Testis (tissue), 3 donors: ENCODE measurements around the gene MNT. TPM values are rescaled to one million over a fixed set of nuclear protein-coding genes. Genes with fewer than 3 reads are reported as not detected.

Experiments used
- DNase-seq: peaks from one replicate; pipeline ENCODE4 v3.0.0-alpha.2; 2019
- H3K27ac ChIP-seq, 2 donors: fragments of 200-600 bp; sonication (generic); one replicate each; pipeline ENCODE4 v1.5.1; 2019
- H3K27me3 ChIP-seq: fragments of 200-600 bp; sonication (generic); one replicate; pipeline ENCODE4 v1.5.1; 2019
- H3K36me3 ChIP-seq: fragments of 200-600 bp; sonication (generic); one replicate; pipeline ENCODE4 v1.5.1; 2017; ENCODE audit warnings: low read depth; ENCODE audit errors: missing control alignments
- H3K4me1 ChIP-seq: fragments of 200-600 bp; sonication (generic); one replicate; pipeline ENCODE4 v1.5.1; 2019
- H3K4me3 ChIP-seq, 2 donors: fragments of 200-600 bp; sonication (generic); one replicate each; pipeline ENCODE4 v1.5.1; 2017 to 2019
- H3K9me3 ChIP-seq: fragments of 200-600 bp; sonication (generic); one replicate; pipeline ENCODE4 v1.5.1; 2017
- POLR2A ChIP-seq: fragments of 450-650 bp; IDR thresholded peaks from one replicate; pipeline ENCODE4 v1.6.1; 2017; ENCODE audit warnings: antibody characterized with exemption, mild to moderate bottlenecking, moderate library complexity
- WGBS, 2 donors: methylation state at CpG; one replicate each; pipeline ENCODE4 v1.1.5; 2018; 5-methylcytosine and 5-hydroxymethylcytosine counted together
- intact Hi-C: fragments of 100-400 bp; cut with DNase I; formaldehyde crosslinking; loops from one replicate; pipeline ENCODE4 v1.15.1; 2023; ENCODE audit warnings: low total_unique reads
- polyA plus RNA-seq: library from polyadenylated mRNA; stranded (reverse); fragments of 350-450 nt; fragmentation: Illumina TruSeq; extraction: RNeasy Lipid Tissue Mini Kit (QIAGEN cat#74804); gene quantifications from one replicate; pipeline ENCODE4 v1.2.3, GENCODE V29; 2014; ENCODE audit warnings: low read depth, low replicate concordance; ENCODE audit not compliant: insufficient read depth
- total RNA-seq, 2 donors: library from RNA; depleted of rRNA; stranded (reverse); fragments of >200 nt; gene quantifications; one replicate each; pipeline ENCODE4 v1.2.3, GENCODE V29; 2016
- TF ChIP-seq, protein P1 (sequence below), 3 experiments: fragments of 450-650 bp in 2 of 3; fragments of 200-600 bp in 1 of 3; sonication (generic) in 1 of 3; IDR thresholded peaks; one replicate each; pipeline ENCODE4 v1.5.1; 2016 to 2019; ENCODE audit warnings: antibody characterized with exemption in 3 of 3, mild to moderate bottlenecking in 2 of 3, moderate library complexity in 1 of 3

MNT gene
- total and polyA plus RNA-seq, 3 donors from 2014 or later: 27.9 to 67.7 (median 46.3) TPM

DNA sequence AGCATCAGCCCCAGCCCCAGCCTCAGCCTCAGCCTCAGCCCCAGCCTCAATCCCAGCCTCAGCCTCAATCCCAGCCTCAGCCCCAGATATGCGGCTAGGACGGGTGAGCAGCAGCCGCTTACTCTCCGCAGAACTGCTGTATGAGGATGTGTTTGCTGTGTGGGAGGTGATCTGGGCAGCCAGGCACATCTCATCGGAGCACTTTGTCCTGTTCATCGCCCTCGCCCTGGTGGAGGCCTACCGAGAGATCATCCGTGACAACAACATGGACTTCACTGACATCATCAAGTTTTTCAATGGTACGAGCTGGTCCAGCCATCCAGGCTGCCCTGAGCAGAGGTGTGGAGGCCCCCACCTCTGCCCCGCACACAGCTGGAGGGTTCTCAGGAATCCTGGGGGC is 22.0 kb downstream of the MNT start:
- H3K9me3 ChIP-seq: no peaks in the 10 kb centered on the region
- TF ChIP-seq POLR2A: no peak
- TF ChIP-seq, protein P1, sequence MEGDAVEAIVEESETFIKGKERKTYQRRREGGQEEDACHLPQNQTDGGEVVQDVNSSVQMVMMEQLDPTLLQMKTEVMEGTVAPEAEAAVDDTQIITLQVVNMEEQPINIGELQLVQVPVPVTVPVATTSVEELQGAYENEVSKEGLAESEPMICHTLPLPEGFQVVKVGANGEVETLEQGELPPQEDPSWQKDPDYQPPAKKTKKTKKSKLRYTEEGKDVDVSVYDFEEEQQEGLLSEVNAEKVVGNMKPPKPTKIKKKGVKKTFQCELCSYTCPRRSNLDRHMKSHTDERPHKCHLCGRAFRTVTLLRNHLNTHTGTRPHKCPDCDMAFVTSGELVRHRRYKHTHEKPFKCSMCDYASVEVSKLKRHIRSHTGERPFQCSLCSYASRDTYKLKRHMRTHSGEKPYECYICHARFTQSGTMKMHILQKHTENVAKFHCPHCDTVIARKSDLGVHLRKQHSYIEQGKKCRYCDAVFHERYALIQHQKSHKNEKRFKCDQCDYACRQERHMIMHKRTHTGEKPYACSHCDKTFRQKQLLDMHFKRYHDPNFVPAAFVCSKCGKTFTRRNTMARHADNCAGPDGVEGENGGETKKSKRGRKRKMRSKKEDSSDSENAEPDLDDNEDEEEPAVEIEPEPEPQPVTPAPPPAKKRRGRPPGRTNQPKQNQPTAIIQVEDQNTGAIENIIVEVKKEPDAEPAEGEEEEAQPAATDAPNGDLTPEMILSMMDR (IDR thresholded peaks at IDR 0.05): no peak
- DNase-seq: no peak
- intact Hi-C loops: no loop called here
- peaks cover 5% of the 10 kb centered on the region for H3K4me1 ChIP-seq
- no peak overlapping the region for H3K4me3 ChIP-seq
- 61 to 78% methylated on average over 8 to 11 of the region's 11 CpGs for WGBS, 2 donors
- H3K27me3 ChIP-seq: no peaks in the 10 kb centered on the region
- no peak overlapping the region for H3K27ac ChIP-seq
- no peaks in the 10 kb centered on the region for H3K36me3 ChIP-seq

DNA sequence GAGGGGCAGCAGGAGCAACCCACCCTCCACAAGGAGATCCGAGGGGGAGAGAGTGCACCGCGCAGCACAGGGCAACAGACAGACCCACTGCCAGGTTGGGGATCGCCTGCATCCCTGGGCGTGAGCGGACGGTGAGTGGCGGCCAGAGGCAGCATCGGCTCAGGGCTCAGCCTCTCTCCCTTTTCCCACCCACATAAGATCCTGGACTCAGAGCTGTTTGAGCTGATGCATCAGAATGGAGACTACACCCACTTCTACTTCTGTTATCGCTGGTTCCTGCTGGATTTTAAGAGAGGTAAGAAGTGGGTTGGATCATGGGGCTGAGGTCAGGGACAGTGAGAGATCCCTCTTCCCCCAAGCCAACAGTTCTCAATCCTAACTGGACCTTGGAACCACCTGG is 23.2 kb downstream of the MNT start:
- H3K36me3 ChIP-seq: no peaks in the 10 kb centered on the region
- H3K9me3 ChIP-seq: no peaks in the 10 kb centered on the region
- no peak for DNase-seq
- H3K27ac ChIP-seq: no peak overlapping the region
- peaks cover under 1% of the 10 kb centered on the region for H3K4me1 ChIP-seq
- H3K4me3 ChIP-seq: no peak overlapping the region
- no peak for TF ChIP-seq POLR2A
- TF ChIP-seq, protein P1 (IDR thresholded peaks at IDR 0.05): no peak
- intact Hi-C loops: no loop called here
- 79 to 93% methylated on average over 9 to 10 of the region's 10 CpGs for WGBS, 2 donors
- no peaks in the 10 kb centered on the region for H3K27me3 ChIP-seq

DNA sequence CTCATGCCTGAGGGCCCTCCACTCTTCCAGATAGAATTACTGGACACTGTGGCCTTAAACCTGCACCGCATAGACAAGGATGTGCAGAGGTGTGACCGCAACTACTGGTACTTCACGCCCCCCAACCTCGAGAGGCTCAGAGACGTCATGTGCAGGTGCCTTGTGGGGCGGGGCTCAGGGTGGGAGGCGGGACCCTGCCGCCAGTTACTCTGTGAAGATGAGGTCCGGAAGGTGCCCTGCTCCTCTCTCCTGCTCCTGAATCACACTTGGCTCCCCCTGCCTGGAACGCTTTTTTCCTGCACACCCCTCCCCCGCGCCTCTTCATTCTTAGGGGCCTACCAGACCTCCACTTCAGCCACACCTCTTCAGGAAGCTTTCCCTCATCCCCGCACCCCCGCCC is 24.8 kb downstream of the MNT start:
- DNase-seq: no peak
- TF ChIP-seq, protein P1 (IDR thresholded peaks at IDR 0.05): no peak
- TF ChIP-seq POLR2A: no peak
- intact Hi-C loops: no loop called here
- Histone ChIP-seq H3K4me3 (no peak overlapping the region), H3K9me3 (no peaks in the 10 kb centered on the region), H3K27me3 (no peaks in the 10 kb centered on the region), H3K4me1 (no peaks in the 10 kb centered on the region), H3K27ac (no peak overlapping the region), H3K36me3 (no peaks in the 10 kb centered on the region)
- WGBS, 2 donors: 72% methylated on average over 14 of the region's 14 CpGs

DNA sequence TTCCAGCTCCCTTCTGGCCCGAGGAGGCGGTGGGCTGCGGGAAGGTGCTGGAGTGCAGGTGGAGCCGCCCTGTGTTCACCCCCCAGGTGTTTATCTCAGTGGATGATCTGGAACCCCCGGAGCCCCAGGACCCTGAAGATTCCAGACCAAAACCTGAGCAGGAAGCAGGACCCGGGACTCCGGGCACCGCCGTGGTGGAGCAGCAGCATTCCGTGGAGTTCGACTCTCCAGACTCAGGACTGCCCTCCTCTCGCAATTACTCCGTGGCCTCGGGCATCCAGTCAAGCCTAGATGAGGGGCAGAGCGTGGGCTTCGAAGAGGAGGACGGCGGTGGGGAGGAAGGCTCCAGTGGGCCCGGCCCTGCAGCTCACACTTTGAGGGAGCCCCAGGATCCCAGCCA is 25.5 kb downstream of the MNT start:
- H3K27ac ChIP-seq: no peak overlapping the region
- no peaks in the 10 kb centered on the region for H3K36me3 ChIP-seq
- no peaks in the 10 kb centered on the region for H3K27me3 ChIP-seq
- intact Hi-C loops: no loop called here
- 63 to 88% methylated on average over 4 to 19 of the region's 19 CpGs for WGBS, 2 donors
- no peaks in the 10 kb centered on the region for H3K4me1 ChIP-seq
- TF ChIP-seq, protein P1 (IDR thresholded peaks at IDR 0.05): no peak
- no peak for TF ChIP-seq POLR2A
- no peak for DNase-seq
- H3K9me3 ChIP-seq: no peaks in the 10 kb centered on the region
- H3K4me3 ChIP-seq: no peak overlapping the region

DNA sequence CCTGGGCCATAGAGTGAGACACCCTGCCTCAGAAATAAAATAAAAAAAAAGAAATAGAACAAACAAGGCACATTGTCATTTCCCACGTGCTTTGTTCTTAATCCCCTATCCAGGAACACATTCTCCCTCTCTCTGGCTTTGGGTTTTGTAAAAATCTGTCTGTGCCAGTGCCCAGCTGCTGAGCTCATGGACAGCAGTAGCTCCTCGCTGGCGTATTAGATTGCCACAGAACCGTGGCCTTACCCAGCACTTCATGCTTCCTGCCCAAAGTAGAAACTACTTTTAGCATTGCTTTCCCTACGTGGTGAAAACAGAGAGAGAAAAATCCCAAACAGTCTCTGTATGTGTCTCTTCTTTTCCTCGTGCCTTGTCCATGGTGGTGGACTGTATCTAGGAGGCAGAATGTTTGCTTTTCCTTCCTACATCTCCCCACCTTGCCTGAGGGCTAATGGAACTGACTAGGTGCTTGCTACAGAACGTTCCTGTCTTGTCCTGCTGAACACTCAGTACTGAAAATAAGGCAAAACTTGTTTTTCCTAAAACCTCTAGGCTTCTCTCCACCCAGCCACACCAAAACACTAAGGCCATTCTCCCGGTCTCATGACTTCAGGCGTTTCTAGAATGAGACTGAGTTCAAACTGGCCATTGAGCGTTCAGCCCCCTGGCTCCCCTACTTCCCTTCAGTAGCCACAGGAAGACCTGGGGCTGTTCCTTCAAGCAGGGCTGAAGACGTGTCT is 26.1 kb downstream of the MNT start:
- no peak overlapping the region for H3K4me3 ChIP-seq
- H3K36me3 ChIP-seq: no peaks in the 10 kb centered on the region
- no peaks in the 10 kb centered on the region for H3K27me3 ChIP-seq
- no peak overlapping the region for H3K27ac ChIP-seq
- WGBS, 2 donors: 77 to 82% methylated on average over 11 of the region's 11 CpGs
- no peak for TF ChIP-seq POLR2A
- TF ChIP-seq, protein P1 (IDR thresholded peaks at IDR 0.05): no peak
- intact Hi-C loops: no loop called here
- no peaks in the 10 kb centered on the region for H3K4me1 ChIP-seq
- H3K9me3 ChIP-seq: no peaks in the 10 kb centered on the region
- DNase-seq: no peak
